Diencephalon (tissue), 1 donor: ENCODE results near the gene TCTN1. TPM values are rescaled to one million over a fixed set of nuclear protein-coding genes. Genes with fewer than 3 reads are reported as not detected.

Source experiments
- small RNA-seq: library from RNA; depleted of rRNA; stranded (forward); fragments of <200 nt; gene quantifications from one replicate; pipeline ENCODE3, GENCODE V24; 2014
- total RNA-seq: library from RNA; depleted of rRNA; stranded (reverse); fragments of >200 nt; gene quantifications from one replicate; pipeline ENCODE4 v1.2.3, GENCODE V29; 2014

TCTN1 gene
- 58.6 TPM for total RNA-seq

GRCh38 chr12:110613771-110614684 is at the start of gene TCTN1:
Gene TCTN1 (plus strand): TSS chr12:110614129. CDS start chr12:110614183, 54 bp downstream.

GRCh38 chr12:110583137-110584059 is 30.5 kb upstream of the TCTN1 start, which contains the start of gene PPTC7:
Gene PPTC7 (minus strand): TSS chr12:110583318. CDS start chr12:110583031, 287 bp downstream.

GRCh38 chr12:110688446-110689280 is 74.7 kb downstream of the TCTN1 start, which contains the start of gene HVCN1:
Gene HVCN1 (minus strand): TSS chr12:110689115. CDS start chr12:110683245, 5,870 bp downstream.

Small RNAs within 50 kb of the gene (small RNA-seq; reads per million reads assigned to genes)
- gene RN7SL387P = not detected

Other genes with a start within 250 kb of the TCTN1 start
- gene ANAPC7, start 210.4 kb upstream of the TCTN1 start, total RNA-seq = 58.6 TPM
- gene ARPC3, start 163.8 kb upstream of the TCTN1 start, total RNA-seq = 156 TPM
- 16.6 TPM for gene GPN3, start 145.9 kb upstream of the TCTN1 start, total RNA-seq
- 42.2 TPM for gene FAM216A, start 145.3 kb upstream of the TCTN1 start, total RNA-seq
- 105 TPM for gene VPS29, start 112.0 kb upstream of the TCTN1 start, total RNA-seq
- gene RAD9B, start 111.8 kb upstream of the TCTN1 start, total RNA-seq = 1.6 TPM
- 17.5 TPM for gene PPTC7, start 30.8 kb upstream of the TCTN1 start, total RNA-seq
- 6.9 TPM for gene HVCN1, start 75.0 kb downstream of the TCTN1 start, total RNA-seq
- 141 TPM for gene PPP1CC, start 128.8 kb downstream of the TCTN1 start, total RNA-seq
- not detected for gene CCDC63, start 232.9 kb downstream of the TCTN1 start, total RNA-seq